ENCODE measurements around the gene NFIA.

- TF ChIP-seq CTCF (IDR thresholded peaks at IDR 0.05) (no peak), POLR2A (IDR thresholded peaks at IDR 0.05) (no peak)
Observed at GRCh38 chr1:61460191-61460590, 377.8 kb downstream of the NFIA start.

All from esophagus squamous epithelium (tissue), 4 donors.